ENCODE results near the gene IGFBP3.

The IGFBP3 gene

DNA sequence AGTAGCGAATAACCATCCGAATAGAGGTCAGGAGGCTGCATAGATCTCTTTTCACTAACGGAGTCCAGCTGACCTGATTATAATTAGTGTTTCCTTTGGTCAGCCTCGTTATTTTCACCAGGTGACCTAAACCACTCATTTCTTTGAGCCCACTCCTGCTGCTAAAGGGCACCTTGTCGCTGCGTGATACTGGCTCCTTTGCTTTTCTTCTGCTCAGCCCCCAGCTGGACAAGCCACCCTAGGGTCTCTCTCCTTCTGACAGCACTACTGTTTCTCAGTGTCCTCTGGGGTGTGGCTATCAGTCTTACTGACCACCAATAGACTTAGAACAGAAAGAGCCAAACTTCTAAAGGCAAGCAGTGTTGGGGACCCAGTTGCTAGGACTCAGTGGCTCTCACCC lies 2.7 kb upstream of the IGFBP3 start:
- TF ChIP-seq, protein P1, sequence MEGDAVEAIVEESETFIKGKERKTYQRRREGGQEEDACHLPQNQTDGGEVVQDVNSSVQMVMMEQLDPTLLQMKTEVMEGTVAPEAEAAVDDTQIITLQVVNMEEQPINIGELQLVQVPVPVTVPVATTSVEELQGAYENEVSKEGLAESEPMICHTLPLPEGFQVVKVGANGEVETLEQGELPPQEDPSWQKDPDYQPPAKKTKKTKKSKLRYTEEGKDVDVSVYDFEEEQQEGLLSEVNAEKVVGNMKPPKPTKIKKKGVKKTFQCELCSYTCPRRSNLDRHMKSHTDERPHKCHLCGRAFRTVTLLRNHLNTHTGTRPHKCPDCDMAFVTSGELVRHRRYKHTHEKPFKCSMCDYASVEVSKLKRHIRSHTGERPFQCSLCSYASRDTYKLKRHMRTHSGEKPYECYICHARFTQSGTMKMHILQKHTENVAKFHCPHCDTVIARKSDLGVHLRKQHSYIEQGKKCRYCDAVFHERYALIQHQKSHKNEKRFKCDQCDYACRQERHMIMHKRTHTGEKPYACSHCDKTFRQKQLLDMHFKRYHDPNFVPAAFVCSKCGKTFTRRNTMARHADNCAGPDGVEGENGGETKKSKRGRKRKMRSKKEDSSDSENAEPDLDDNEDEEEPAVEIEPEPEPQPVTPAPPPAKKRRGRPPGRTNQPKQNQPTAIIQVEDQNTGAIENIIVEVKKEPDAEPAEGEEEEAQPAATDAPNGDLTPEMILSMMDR (IDR thresholded peaks at IDR 0.05; ENCODE audit: control insufficient read depth, insufficient read depth, low read depth, low read length, missing control alignments) = no peak
- no peak overlapping the region for H3K4me3 ChIP-seq (ENCODE audit: control insufficient read depth, low read depth, low read length)
- DNase-seq (ENCODE audit: low read depth) = no peak

DNA sequence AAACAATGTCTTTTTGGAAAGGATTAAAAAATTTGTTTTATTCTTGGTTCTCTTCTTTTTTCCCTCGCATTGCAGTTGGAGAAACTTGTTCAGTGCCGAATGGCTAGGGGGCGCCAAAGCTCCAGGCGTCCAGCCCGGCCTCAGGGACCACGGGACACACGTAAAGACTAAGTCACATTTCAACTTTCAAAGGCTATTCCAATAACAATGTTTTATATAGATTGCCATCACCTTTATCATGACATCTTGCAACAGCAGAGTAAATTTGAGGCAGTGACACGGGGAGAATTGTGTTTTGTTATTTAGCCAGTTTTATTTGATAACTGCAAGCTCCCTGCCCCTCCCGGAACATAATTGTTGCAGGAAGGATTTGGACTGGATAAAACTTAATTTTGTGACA lies 2.2 kb upstream of the IGFBP3 start:
- TF ChIP-seq, protein P1 (IDR thresholded peaks at IDR 0.05; ENCODE audit: control insufficient read depth, insufficient read depth, low read depth, low read length, missing control alignments) = peak; percentile 95
- H3K4me3 ChIP-seq (ENCODE audit: control insufficient read depth, low read depth, low read length) = no peak overlapping the region
- DNase-seq (ENCODE audit: low read depth) = no peak

DNA sequence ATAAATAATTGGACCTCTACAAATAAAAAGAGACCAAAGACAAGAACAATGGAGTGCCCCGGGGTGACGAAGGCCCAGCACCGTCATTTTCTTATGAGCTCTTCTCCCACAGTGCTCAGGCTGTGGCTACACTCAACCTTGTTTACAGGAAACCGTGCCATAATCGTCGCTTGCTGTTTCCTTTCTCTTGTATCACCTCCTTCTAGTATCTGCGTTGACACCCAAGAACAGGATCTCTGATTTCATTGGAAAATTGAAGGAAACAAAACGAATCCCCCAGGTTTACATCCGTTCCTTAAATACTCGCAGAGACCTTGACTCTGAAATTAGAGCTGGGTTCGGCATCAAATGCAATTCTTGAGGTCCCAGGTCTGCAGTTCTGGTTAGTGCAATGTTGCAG lies 1.7 kb upstream of the IGFBP3 start:
- no peak for DNase-seq (ENCODE audit: low read depth)

GRCh38 chr7:45921699-45922519 lies 837 bp upstream of the IGFBP3 start:
- no peak for DNase-seq (ENCODE audit: low read depth)
- H3K4me3 ChIP-seq (ENCODE audit: control insufficient read depth, low read depth, low read length) = peak overlapping the region; percentile 64
- TF ChIP-seq, protein P1 (IDR thresholded peaks at IDR 0.05; ENCODE audit: control insufficient read depth, insufficient read depth, low read depth, low read length, missing control alignments) = peak; percentile 99

More for the DNA sequence above, 1.7 kb upstream of the IGFBP3 start:
- peak overlapping the region; percentile 29 for H3K4me3 ChIP-seq (ENCODE audit: control insufficient read depth, low read depth, low read length)
- TF ChIP-seq, protein P1 (IDR thresholded peaks at IDR 0.05; ENCODE audit: control insufficient read depth, insufficient read depth, low read depth, low read length, missing control alignments) = no peak

DNA sequence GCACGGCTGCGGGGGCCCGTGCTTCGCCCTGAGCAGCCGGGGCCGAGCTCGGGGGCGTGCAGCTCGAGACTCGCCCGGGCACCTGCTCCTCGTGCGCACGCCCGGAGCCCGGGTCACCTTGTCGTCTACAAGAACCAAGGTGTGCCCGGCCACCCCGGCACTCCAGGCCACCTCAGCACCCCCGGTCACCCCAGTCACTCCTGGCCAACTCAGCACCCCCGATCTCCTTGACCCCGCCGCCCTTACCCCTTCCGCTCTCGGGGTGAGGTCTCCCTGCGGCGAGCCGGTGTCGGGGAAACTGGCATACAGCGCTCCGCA lies 268 bp upstream of the IGFBP3 start:
- H3K4me3 ChIP-seq (ENCODE audit: control insufficient read depth, low read depth, low read length) = peak overlapping the region; percentile 64
- DNase-seq (ENCODE audit: low read depth) = no peak
- TF ChIP-seq, protein P1 (IDR thresholded peaks at IDR 0.05; ENCODE audit: control insufficient read depth, insufficient read depth, low read depth, low read length, missing control alignments) = no peak

DNA sequence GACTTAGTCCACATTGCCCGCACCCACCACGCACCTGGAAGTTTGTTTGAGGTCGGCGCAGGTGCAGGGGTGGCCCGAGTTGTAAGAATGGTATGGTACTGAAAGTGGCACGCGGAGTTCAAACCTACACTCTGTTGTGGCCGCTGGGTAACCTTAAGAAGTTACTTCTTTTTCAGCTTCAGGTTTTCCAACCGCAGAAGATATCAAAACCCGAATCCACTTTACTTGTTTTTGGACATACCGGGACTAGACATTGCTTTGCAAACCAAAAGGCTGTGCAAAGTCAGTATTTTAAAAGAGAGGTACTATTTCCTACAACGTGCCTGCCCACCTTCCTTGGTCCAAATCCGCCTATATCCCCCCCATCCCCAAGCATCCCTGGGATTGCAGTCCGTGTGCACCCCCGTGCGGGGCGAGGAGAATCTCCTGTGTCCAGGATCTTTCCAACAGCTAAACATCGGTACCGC lies 1.0 kb downstream of the IGFBP3 start:
- TF ChIP-seq, protein P1 (IDR thresholded peaks at IDR 0.05; ENCODE audit: control insufficient read depth, insufficient read depth, low read depth, low read length, missing control alignments) = no peak
- DNase-seq (ENCODE audit: low read depth) = no peak
- H3K4me3 ChIP-seq (ENCODE audit: control insufficient read depth, low read depth, low read length) = peak overlapping the region; percentile 64

Data from AG09309 (cell line).